ENCODE results near the gene WAPL. TPM values are rescaled to one million over a fixed set of nuclear protein-coding genes. Genes with fewer than 3 reads are reported as not detected.
A peak's percentile ranks its signal among the peaks of the same experiment; 100 is the strongest.

WAPL gene
- total and polyA plus RNA-seq, 10 of the 15 experiments (the other 5 are each of a cell fraction or from before 2014, with no cell fraction given), result 15.7 to 45.8 (median 29.0) TPM

- no peak for TF ChIP-seq ZNF592 (IDR thresholded peaks at IDR 0.05)
- no peak for TF ChIP-seq ZNF622 (IDR thresholded peaks at IDR 0.05)
- no peak for TF ChIP-seq ZZZ3 (IDR thresholded peaks at IDR 0.05; ENCODE audit: control insufficient read depth, insufficient read length, low read depth)
- TF ChIP-seq NR2C1 (IDR thresholded peaks at IDR 0.05), result no peak
- TF ChIP-seq ELK1 (IDR thresholded peaks at IDR 0.05; ENCODE audit: low read depth, low read length), result no peak
These were observed 1.8 kb upstream of the WAPL start (continued) for GRCh38 chr10:86523348-86523747.

- ChIA-PET RAD21 (ENCODE audit: unreplicated experiment) (interaction anchor here (1.1 to 2.2 kb wide), 3 partner anchors 122 to 133 kb away, joined by 3 to 13 read pairs (median 4); no protein-coding TSS in a partner anchor), SMC1A (ENCODE audit: uncharacterized antibody, unreplicated experiment) (interaction anchor here (0.6 to 1.0 kb wide), 4 partner anchors 12 to 224 kb away, joined by 3 read pairs; no protein-coding TSS in a partner anchor), CTCF (interaction anchor here (1.1 kb wide), 1 partner anchor 131 kb away, joined by 3 read pairs; no protein-coding TSS in a partner anchor), POLR2A (interaction anchor here (1.4 to 2.0 kb wide), 4 partner anchors 12 to 122 kb away, joined by 3 to 9 read pairs (median 4); no protein-coding TSS in a partner anchor)
- Histone ChIP-seq H3K27me3 (replicated peaks in 1 of 2; ENCODE audit: control insufficient read depth in 2 of 2, insufficient read depth in 2 of 2, low read length in 1 of 2) (no peaks in the 10 kb centered on the region), H3K9me3 (replicated peaks; ENCODE audit: control insufficient read depth, insufficient read depth, low read length) (no peaks in the 10 kb centered on the region), H3K27ac (ENCODE audit: control insufficient read depth, insufficient read depth) (peak overlapping the region; percentile 27; the same call in 1 of the 2 replicates), H2AFZ (ENCODE audit: control insufficient read depth, low read depth, low read length) (peak overlapping the region; percentile 85), H3K9ac (ENCODE audit: control insufficient read depth, insufficient read depth, low read length) (peak overlapping the region; percentile 70), H3K36me3 (ENCODE audit: control insufficient read depth in 2 of 2, insufficient read depth in 2 of 2, low read length in 1 of 2) (no peaks in the 10 kb centered on the region), H3K4me3 (peak overlapping the region; percentile 83), H4K20me1 (ENCODE audit: control insufficient read depth, insufficient read depth) (no peaks in the 10 kb centered on the region), H3K79me2 (ENCODE audit: control insufficient read depth, insufficient read depth, low read length) (peaks cover 53% of the 10 kb centered on the region), H3K4me2 (ENCODE audit: control insufficient read depth, insufficient read depth) (peak overlapping the region; percentile 86), H3K4me1 (ENCODE audit: control insufficient read depth, insufficient read depth, low read length) (peaks cover 13% of the 10 kb centered on the region)
- ATAC-seq (no peak), DNase-seq (ENCODE audit: low read depth, low spot score) (no peak), FAIRE-seq (no peak)
- 9% methylated on average over 11 of the region's 11 CpGs for whole genome bisulfite sequencing (ENCODE audit: insufficient coverage, insufficient replicate concordance, low lambda C conversion rate, missing lambda C conversion rate)
- BruUV-seq (replicated peaks), result TSS peak; percentile 92
- in situ Hi-C loops (cut with MboI) (no loop called here), intact Hi-C loops (cut with micrococcal nuclease; ENCODE audit: unreplicated experiment) (loop anchor here (5.0 kb wide), 3 partner anchors 60 to 130 kb away; no protein-coding TSS in a partner anchor)
- TF ChIP-seq STAT3 (IDR thresholded peaks at IDR 0.05; ENCODE audit: low read depth, low read length), result no peak
- TF ChIP-seq E4F1 (IDR thresholded peaks at IDR 0.05; ENCODE audit: borderline replicate concordance, partially characterized antibody), result no peak
- TF ChIP-seq PKNOX1 (IDR thresholded peaks at IDR 0.05), result 0 out of 2 replicates have a peak, but pooled peaks have one; percentile 19
- TF ChIP-seq SKIL (IDR thresholded peaks at IDR 0.05; ENCODE audit: low read depth, poor library complexity, severe bottlenecking), result no peak
- no peak for TF ChIP-seq MAX (IDR thresholded peaks at IDR 0.05; ENCODE audit: low read depth, low read length)
These were observed 891 bp upstream of the WAPL start for GRCh38 chr10:86522510-86522855.
